Adrenal gland (tissue), 12 donors: ENCODE results near the gene ZNF470. TPM values are rescaled to one million over a fixed set of nuclear protein-coding genes. Genes with fewer than 3 reads are reported as not detected.

Experiments
- DNase-seq, 7 donors: peaks; one replicate each; pipeline ENCODE4 v3.0.0-alpha.2; 2019 to 2020
- H3K27ac ChIP-seq, 5 donors: fragments of 200-600 bp; sonication (generic) in 4 of 5; 1 replicate in 3 of 5; 2 replicates in 2 of 5; pipeline versions ENCODE4 v1.5.1 to v1.8.0; 2016 to 2020; ENCODE audit warnings: mild to moderate bottlenecking in 1 of 5
- H3K27me3 ChIP-seq: fragments of 200-600 bp; 2 replicates; pipeline ENCODE4 v1.8.0; 2021
- H3K36me3 ChIP-seq, 2 donors: fragments of 200-600 bp; replicated peaks in 1 of 2; 1 replicate in 1 of 2; 2 replicates in 1 of 2; pipeline versions ENCODE4 v1.5.1 to v1.8.0; 2018 to 2022
- H3K4me1 ChIP-seq, 2 donors: fragments of 200-600 bp; replicated peaks in 1 of 2; 1 replicate in 1 of 2; 2 replicates in 1 of 2; pipeline versions ENCODE4 v1.5.1 to v1.8.0; 2018 to 2021
- H3K4me3 ChIP-seq, 4 donors: fragments of 200-600 bp; sonication (generic) in 3 of 4; one replicate each; pipeline ENCODE4 v1.5.1; 2016 to 2018
- H3K9me3 ChIP-seq, 3 donors: fragments of 200-600 bp; sonication (generic) in 1 of 3; replicated peaks in 1 of 3; 1 replicate in 2 of 3; 2 replicates in 1 of 3; pipeline versions ENCODE4 v1.5.1 to v1.8.0; 2016 to 2021
- CTCF ChIP-seq, 6 experiments: fragments of 450-650 bp in 4 of 6; fragments of 200-600 bp in 2 of 6; sonication (generic) in 1 of 6; IDR thresholded peaks; 1 replicate in 5 of 6; 2 replicates in 1 of 6; pipeline versions ENCODE4 v1.5.1 to v1.8.0; 2016 to 2021; ENCODE audit warnings: antibody characterized with exemption in 6 of 6, mild to moderate bottlenecking in 2 of 6, moderate library complexity in 1 of 6
- POLR2A ChIP-seq, 2 donors: fragments of 450-650 bp; IDR thresholded peaks; one replicate each; pipeline ENCODE4 v1.6.1; 2017; ENCODE audit warnings: antibody characterized with exemption in 2 of 2, mild to moderate bottlenecking in 2 of 2, moderate library complexity in 1 of 2
- WGBS, 4 donors: extraction: QIAGEN DNeasy Blood & Tissue Kit in 2 of 4; methylation state at CpG; one replicate each; pipeline versions ENCODE4 v1.1.5 to v1.1.7; 2013 to 2017; 5-methylcytosine and 5-hydroxymethylcytosine counted together
- intact Hi-C, 2 donors: fragments of 100-400 bp; cut with DNase I; formaldehyde crosslinking; loops; one replicate each; pipeline versions ENCODE4 v1.14.1 to v1.15.0; 2022 to 2023
- polyA plus RNA-seq, 3 donors: library from polyadenylated mRNA; stranded (reverse); fragments of 200-250 nt in 2 of 3; fragments of 350-450 nt in 1 of 3; fragmentation: Illumina TruSeq in 1 of 3; extraction: RNeasy Lipid Tissue Mini Kit (QIAGEN cat#74804) in 1 of 3; gene quantifications; one replicate each; pipeline ENCODE4 v1.2.3, GENCODE V29; 2013 to 2014
- total RNA-seq, 9 donors: library from RNA; depleted of rRNA in 4 of 9; stranded (reverse); fragments of >200 nt in 4 of 9; fragments of 120-200 nt in 1 of 9; fragmentation: NEBNext Ultra II Directional in 1 of 9; extraction: Animal tissue kit (Norgen Biotek cat#: 25700) in 1 of 9; gene quantifications; one replicate each; pipeline versions ENCODE4 v1.1.0 to v1.2.4, GENCODE V29; 2013 to 2023
- donor health status: healthy with polysubstance abuse.
- donor health status: Bipolar disorder and iron deficiency.
- donor health status: DM: yes; HTN: yes; CAD: no.
- donor health status: DM: no; HTN: no; CAD: no.
- donor health status: DM: no; HTN: no; CAD: no.
- donor health status: DM: yes; HTN: yes; CAD: no.

ZNF470 gene
- total and polyA plus RNA-seq, 12 donors: 1.4 to 16.2 (median 5.6) TPM

- intact Hi-C loops: no loop called here
- no peak for DNase-seq
- no peaks in the 10 kb centered on the region for H3K4me1 ChIP-seq
- 88 to 93% (median 90%) methylated on average over 8 to 9 of the region's 9 CpGs for WGBS, 4 donors
- no peak overlapping the region for H3K4me3 ChIP-seq
- no peak overlapping the region for H3K27ac ChIP-seq
- TF ChIP-seq CTCF (IDR thresholded peaks at IDR 0.05) (no peak), POLR2A (IDR thresholded peaks at IDR 0.05) (no peak)
- H3K27me3 ChIP-seq: no peaks in the 10 kb centered on the region
- no peaks in the 10 kb centered on the region for H3K9me3 ChIP-seq
- peaks cover 0 to 6% of the 10 kb centered on the region in 2 donors for H3K36me3 ChIP-seq
Observed at GRCh38 chr19:56623006-56623405, 55.7 kb downstream of the ZNF470 start.

DNA sequence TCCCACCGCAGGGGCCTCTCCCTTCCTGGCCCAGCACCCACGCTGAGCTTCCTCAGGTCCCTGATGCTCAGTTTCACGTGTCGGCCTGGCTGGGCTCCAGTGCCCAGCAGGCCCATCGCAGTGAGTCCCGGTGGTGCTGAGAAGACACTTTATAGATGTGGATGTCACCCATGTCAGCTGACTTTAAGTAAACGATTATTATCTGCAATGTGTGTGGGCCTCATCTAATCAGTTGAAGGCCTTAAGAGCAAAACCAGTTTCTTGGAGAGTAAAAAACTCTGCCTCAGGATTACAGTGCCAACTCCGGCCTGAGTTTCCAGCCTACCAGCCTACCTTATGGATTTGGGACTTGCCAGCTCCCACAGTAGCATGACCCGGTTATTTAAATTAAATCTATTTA is 58.4 kb downstream of the ZNF470 start:
- no peaks in the 10 kb centered on the region for H3K9me3 ChIP-seq
- WGBS, 4 donors: 95 to 98% (median 97%) methylated on average over 8 to 9 of the region's 9 CpGs
- no peak for DNase-seq

GRCh38 chr19:56633021-56633420 is 65.8 kb downstream of the ZNF470 start:
- no peak for DNase-seq
- no peak for TF ChIP-seq POLR2A (IDR thresholded peaks at IDR 0.05)
- TF ChIP-seq CTCF (IDR thresholded peaks at IDR 0.05): no peak
- H3K27ac ChIP-seq: no peak overlapping the region
- no peak overlapping the region for H3K4me3 ChIP-seq
- intact Hi-C loops: no loop called here
- H3K9me3 ChIP-seq: no peaks in the 10 kb centered on the region
- H3K36me3 ChIP-seq: no peaks in the 10 kb centered on the region
- H3K4me1 ChIP-seq: no peaks in the 10 kb centered on the region
- no peaks in the 10 kb centered on the region for H3K27me3 ChIP-seq
- 18 to 32% (median 23%) methylated on average over 1 of the region's 1 CpG for WGBS, 4 donors

More for the DNA sequence above, 58.4 kb downstream of the ZNF470 start:
- intact Hi-C loops: no loop called here
- H3K27ac ChIP-seq: no peak overlapping the region
- H3K4me3 ChIP-seq: no peak overlapping the region
- TF ChIP-seq CTCF (IDR thresholded peaks at IDR 0.05) (no peak), POLR2A (IDR thresholded peaks at IDR 0.05) (no peak)
- H3K27me3 ChIP-seq: no peaks in the 10 kb centered on the region
- H3K4me1 ChIP-seq: no peaks in the 10 kb centered on the region
- H3K36me3 ChIP-seq: peaks cover 0 to 6% of the 10 kb centered on the region in 2 donors

GRCh38 chr19:56637976-56638555 is 70.8 kb downstream of the ZNF470 start:
- Histone ChIP-seq H3K27me3 (peaks cover 3% of the 10 kb centered on the region), H3K4me1 (no peaks in the 10 kb centered on the region), H3K36me3 (no peaks in the 10 kb centered on the region), H3K27ac (no peak overlapping the region), H3K9me3 (no peaks in the 10 kb centered on the region), H3K4me3 (no peak overlapping the region)
- DNase-seq: peak; percentile 79 to 89 (median 87)
- no peak for TF ChIP-seq POLR2A (IDR thresholded peaks at IDR 0.05)
- no peak for TF ChIP-seq CTCF (IDR thresholded peaks at IDR 0.05)
- WGBS, 4 donors: 7 to 34% (median 13%) methylated on average over 4 to 21 of the region's 21 CpGs
- intact Hi-C loops: no loop called here

Other genes starting within 250 kb of the ZNF470 start
- 1 to 10 TPM; 3.6 to 9.7 (median 6.0) TPM for gene ZNF582, start 173.9 kb upstream of the ZNF470 start, total RNA-seq
- gene ZNF582, start 173.9 kb upstream of the ZNF470 start, polyA plus RNA-seq: 1 to 10 TPM; 7.6 to 8.8 (median 8.7) TPM
- 10 to 100 TPM in 1 of 9 donors, 1 to 10 TPM in 8; 4.0 to 11.0 (median 6.3) TPM for gene ZNF583, start 163.1 kb upstream of the ZNF470 start, total RNA-seq
- gene ZNF583, start 163.1 kb upstream of the ZNF470 start, polyA plus RNA-seq: 10 to 100 TPM in 1 of 3 donors, 1 to 10 TPM in 2; 1.5 to 10.1 (median 2.7) TPM
- gene ZNF667, start 90.1 kb upstream of the ZNF470 start, total RNA-seq: 10 to 100 TPM in 2 of 9 donors, 1 to 10 TPM in 7; 1.6 to 12.6 (median 6.5) TPM
- gene ZNF667, start 90.1 kb upstream of the ZNF470 start, polyA plus RNA-seq: 10 to 100 TPM in 2 of 3 donors, 1 to 10 TPM in 1; 8.8 to 18.0 (median 10.7) TPM
- 10 to 100 TPM in 3 of 9 donors, 1 to 10 TPM in 6; 2.9 to 16.0 (median 6.9) TPM for gene ZNF471, start 59.6 kb upstream of the ZNF470 start, total RNA-seq
- gene ZNF471, start 59.6 kb upstream of the ZNF470 start, polyA plus RNA-seq: 1 to 10 TPM; 4.3 to 9.7 (median 6.4) TPM
- 1 to 10 TPM; 4.0 to 9.5 (median 7.0) TPM for gene ZFP28, start 28.5 kb upstream of the ZNF470 start, total RNA-seq
- gene ZFP28, start 28.5 kb upstream of the ZNF470 start, polyA plus RNA-seq: 1 to 10 TPM; 7.0 to 9.3 (median 8.1) TPM
- 1 to 10 TPM; 5.1 to 8.4 (median 5.8) TPM for gene ZNF71, start 27.8 kb downstream of the ZNF470 start, total RNA-seq
- 1 to 10 TPM; 2.3 to 2.6 (median 2.4) TPM for gene ZNF71, start 27.8 kb downstream of the ZNF470 start, polyA plus RNA-seq
- gene SMIM17, start 75.7 kb downstream of the ZNF470 start, total RNA-seq: under 1 TPM in 4 of 9 donors, not detected in 5; 0.22 to 0.67 (median 0.37) TPM
- under 1 TPM in 2 of 3 donors, not detected in 1; 0.07 to 0.35 TPM for gene SMIM17, start 75.7 kb downstream of the ZNF470 start, polyA plus RNA-seq
- gene ZNF835, start 104.3 kb downstream of the ZNF470 start, total RNA-seq: 10 to 100 TPM in 1 of 9 donors, 1 to 10 TPM in 8; 2.4 to 37.5 (median 5.1) TPM
- 1 to 10 TPM in 1 of 3 donors, under 1 TPM in 2; 0.30 to 1.0 (median 0.97) TPM for gene ZNF835, start 104.3 kb downstream of the ZNF470 start, polyA plus RNA-seq